ENCODE measurements around the gene ANXA10. TPM values are rescaled to one million over a fixed set of nuclear protein-coding genes. Genes with fewer than 3 reads are reported as not detected.

The ANXA10 gene
- polyA plus RNA-seq, 1 of the 3 experiments (the other 2 are of a cell fraction): 0.23 TPM

GRCh38 chr4:168126952-168127351 lies 34.6 kb downstream of the ANXA10 start:
- no peaks in the 10 kb centered on the region for H3K27me3 ChIP-seq (ENCODE audit: insufficient read depth)
- H3F3A ChIP-seq (replicated peaks; ENCODE audit: insufficient read depth): peaks cover 19% of the 10 kb centered on the region
- no peaks in the 10 kb centered on the region for H3K79me2 ChIP-seq (ENCODE audit: insufficient read depth)
- H3K4me1 ChIP-seq (ENCODE audit: control insufficient read depth in 1 of 2, insufficient read depth in 2 of 2, low read depth in 1 of 2, low read length in 1 of 2): no peaks in the 10 kb centered on the region; a peak in 1 of 4 replicates
- H4K20me1 ChIP-seq (ENCODE audit: insufficient read depth): no peaks in the 10 kb centered on the region
- no peaks in the 10 kb centered on the region for H3K9me3 ChIP-seq
- H3K4me3 ChIP-seq (ENCODE audit: low read depth in 2 of 2, low read length in 1 of 2): no peak overlapping the region
- no peak overlapping the region for H2AFZ ChIP-seq (ENCODE audit: low read depth)
- no peak overlapping the region for H3K4me2 ChIP-seq
- no peak overlapping the region for H3K9ac ChIP-seq
- no peak for TF ChIP-seq NRF1 (IDR thresholded peaks at IDR 0.05; ENCODE audit: low read depth, low read length)
- TF ChIP-seq, protein P1, sequence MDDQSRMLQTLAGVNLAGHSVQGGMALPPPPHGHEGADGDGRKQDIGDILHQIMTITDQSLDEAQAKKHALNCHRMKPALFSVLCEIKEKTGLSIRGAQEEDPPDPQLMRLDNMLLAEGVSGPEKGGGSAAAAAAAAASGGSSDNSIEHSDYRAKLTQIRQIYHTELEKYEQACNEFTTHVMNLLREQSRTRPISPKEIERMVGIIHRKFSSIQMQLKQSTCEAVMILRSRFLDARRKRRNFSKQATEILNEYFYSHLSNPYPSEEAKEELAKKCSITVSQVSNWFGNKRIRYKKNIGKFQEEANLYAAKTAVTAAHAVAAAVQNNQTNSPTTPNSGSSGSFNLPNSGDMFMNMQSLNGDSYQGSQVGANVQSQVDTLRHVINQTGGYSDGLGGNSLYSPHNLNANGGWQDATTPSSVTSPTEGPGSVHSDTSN (IDR thresholded peaks at IDR 0.05): 0 out of 2 replicates have a peak, but pooled peaks have one; percentile 11
- WGBS (ENCODE audit: low lambda C conversion rate): 63% methylated on average over 2 of the region's 2 CpGs
- no peak overlapping the region for H3K27ac ChIP-seq (ENCODE audit: low read depth in 2 of 2, low read length in 1 of 2)
- no peak for DNase-seq
- ChIA-PET CTCF (no interaction called here), POLR2A (no interaction called here)
- H3K9me2 ChIP-seq: no peaks in the 10 kb centered on the region
- no peaks in the 10 kb centered on the region for H3K36me3 ChIP-seq (replicated peaks in 1 of 2; ENCODE audit: control insufficient read depth in 1 of 2, insufficient read depth in 2 of 2, low read length in 1 of 2)

- Histone ChIP-seq H3K27ac (ENCODE audit: low read depth in 2 of 2, low read length in 1 of 2) (no peak overlapping the region), H3K4me1 (ENCODE audit: control insufficient read depth in 1 of 2, insufficient read depth in 2 of 2, low read depth in 1 of 2, low read length in 1 of 2) (no peaks in the 10 kb centered on the region; a peak in 1 of 4 replicates), H3K27me3 (ENCODE audit: insufficient read depth) (no peaks in the 10 kb centered on the region), H4K20me1 (ENCODE audit: insufficient read depth) (no peaks in the 10 kb centered on the region), H3K4me2 (no peak overlapping the region), H3K9me2 (no peaks in the 10 kb centered on the region), H2AFZ (ENCODE audit: low read depth) (no peak overlapping the region), H3K9me3 (no peaks in the 10 kb centered on the region), H3K79me2 (ENCODE audit: insufficient read depth) (no peaks in the 10 kb centered on the region), H3F3A (replicated peaks; ENCODE audit: insufficient read depth) (peaks cover 19% of the 10 kb centered on the region), H3K9ac (no peak overlapping the region), H3K4me3 (ENCODE audit: low read depth in 2 of 2, low read length in 1 of 2) (no peak overlapping the region), H3K36me3 (replicated peaks in 1 of 2; ENCODE audit: control insufficient read depth in 1 of 2, insufficient read depth in 2 of 2, low read length in 1 of 2) (no peaks in the 10 kb centered on the region)
- ChIA-PET POLR2A (no interaction called here), CTCF (no interaction called here)
- no peak for DNase-seq
- TF ChIP-seq, protein P2, sequence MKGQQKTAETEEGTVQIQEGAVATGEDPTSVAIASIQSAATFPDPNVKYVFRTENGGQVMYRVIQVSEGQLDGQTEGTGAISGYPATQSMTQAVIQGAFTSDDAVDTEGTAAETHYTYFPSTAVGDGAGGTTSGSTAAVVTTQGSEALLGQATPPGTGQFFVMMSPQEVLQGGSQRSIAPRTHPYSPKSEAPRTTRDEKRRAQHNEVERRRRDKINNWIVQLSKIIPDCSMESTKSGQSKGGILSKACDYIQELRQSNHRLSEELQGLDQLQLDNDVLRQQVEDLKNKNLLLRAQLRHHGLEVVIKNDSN (IDR thresholded peaks at IDR 0.05; ENCODE audit: borderline replicate concordance, low read depth): no peak
- TF ChIP-seq FOXM1 (IDR thresholded peaks at IDR 0.05; ENCODE audit: low read depth): no peak
- no peak for TF ChIP-seq MAX (IDR thresholded peaks at IDR 0.05; ENCODE audit: low read depth)
- TF ChIP-seq RXRA (IDR thresholded peaks at IDR 0.05; ENCODE audit: borderline replicate concordance, low read depth): no peak
- TF ChIP-seq NRF1 (IDR thresholded peaks at IDR 0.05; ENCODE audit: low read depth, low read length): no peak
- TF ChIP-seq RAD21 (IDR thresholded peaks at IDR 0.05; ENCODE audit: low read length): no peak
- TF ChIP-seq TEAD4 (IDR thresholded peaks at IDR 0.05; ENCODE audit: borderline replicate concordance, insufficient read depth): no peak
- TF ChIP-seq ZBTB33 (IDR thresholded peaks at IDR 0.05; ENCODE audit: borderline replicate concordance, low read depth): no peak
- TF ChIP-seq SMC3 (IDR thresholded peaks at IDR 0.05; ENCODE audit: low read depth, low read length): no peak
- no peak for TF ChIP-seq YY1 (IDR thresholded peaks at IDR 0.05; ENCODE audit: low read depth)
- no peak for TF ChIP-seq GATA2 (CRISPR knock-in tag; IDR thresholded peaks at IDR 0.05)
- TF ChIP-seq RCOR1 (IDR thresholded peaks at IDR 0.05; ENCODE audit: low read length): no peak
- no peak for TF ChIP-seq FOSL2 (IDR thresholded peaks at IDR 0.05; ENCODE audit: borderline replicate concordance, low read depth)
- no peak for TF ChIP-seq EP300 (IDR thresholded peaks at IDR 0.05; ENCODE audit: borderline replicate concordance in 1 of 2, low read depth in 1 of 2, low read length in 1 of 2)
- TF ChIP-seq, protein P3, sequence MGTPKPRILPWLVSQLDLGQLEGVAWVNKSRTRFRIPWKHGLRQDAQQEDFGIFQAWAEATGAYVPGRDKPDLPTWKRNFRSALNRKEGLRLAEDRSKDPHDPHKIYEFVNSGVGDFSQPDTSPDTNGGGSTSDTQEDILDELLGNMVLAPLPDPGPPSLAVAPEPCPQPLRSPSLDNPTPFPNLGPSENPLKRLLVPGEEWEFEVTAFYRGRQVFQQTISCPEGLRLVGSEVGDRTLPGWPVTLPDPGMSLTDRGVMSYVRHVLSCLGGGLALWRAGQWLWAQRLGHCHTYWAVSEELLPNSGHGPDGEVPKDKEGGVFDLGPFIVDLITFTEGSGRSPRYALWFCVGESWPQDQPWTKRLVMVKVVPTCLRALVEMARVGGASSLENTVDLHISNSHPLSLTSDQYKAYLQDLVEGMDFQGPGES (IDR thresholded peaks at IDR 0.05; ENCODE audit: low read depth, low read length): no peak
- no peak for TF ChIP-seq TAF1 (IDR thresholded peaks at IDR 0.05; ENCODE audit: borderline replicate concordance, low read depth, low read length)
Observed at GRCh38 chr4:168128601-168129000, 36.3 kb downstream of the ANXA10 start.
